Stomach (tissue), 9 donors: ENCODE data around the gene RNU7-1. TPM values are rescaled to one million over a fixed set of nuclear protein-coding genes. Genes with fewer than 3 reads are reported as not detected.

Experiments used
- DNase-seq, 2 donors: peaks; one replicate each; pipeline versions ENCODE4 v3.0.0 to v3.0.0-alpha.2; 2013 to 2019
- H3K27ac ChIP-seq, 5 donors: fragments of 200-600 bp in 4 of 5; sonication (generic) in 4 of 5; one replicate each; pipeline ENCODE4 v1.5.1; 2013 to 2019; ENCODE audit warnings: mild to moderate bottlenecking in 1 of 5, moderate library complexity in 1 of 5
- H3K27me3 ChIP-seq, 3 donors: fragments of 200-600 bp; sonication (generic); one replicate each; pipeline ENCODE4 v1.5.1; 2017 to 2019; ENCODE audit warnings: mixed run types in 1 of 3
- H3K36me3 ChIP-seq, 4 donors: fragments of 200-600 bp; sonication (generic); 1 replicate in 3 of 4; 2 replicates in 1 of 4; pipeline ENCODE4 v1.5.1; 2016 to 2019
- H3K4me1 ChIP-seq, 4 donors: fragments of 200-600 bp; sonication (generic); one replicate each; pipeline ENCODE4 v1.5.1; 2016 to 2019
- H3K4me3 ChIP-seq, 4 donors: fragments of 200-600 bp; sonication (generic) in 3 of 4; one replicate each; pipeline ENCODE4 v1.5.1; 2016 to 2019; ENCODE audit warnings: mild to moderate bottlenecking in 1 of 4
- H3K9me3 ChIP-seq, 4 donors: fragments of 200-600 bp; sonication (generic); one replicate each; pipeline ENCODE4 v1.5.1; 2016 to 2019
- EP300 ChIP-seq: sonication (generic); formaldehyde crosslinking; IDR thresholded peaks from one replicate; pipeline ENCODE4 v1.6.1; 2017; ENCODE audit warnings: antibody characterized with exemption
- POLR2A ChIP-seq, 4 donors: fragments of 450-650 bp; IDR thresholded peaks; one replicate each; pipeline ENCODE4 v1.6.1; 2016; ENCODE audit warnings: antibody characterized with exemption in 4 of 4, control low read depth in 2 of 4, mild to moderate bottlenecking in 1 of 4, moderate library complexity in 1 of 4
- POLR2AphosphoS5 ChIP-seq, 3 donors: sonication (generic); formaldehyde crosslinking; IDR thresholded peaks; one replicate each; pipeline ENCODE4 v1.6.1; 2016; ENCODE audit warnings: antibody characterized with exemption in 3 of 3
- WGBS, 5 donors: extraction: QIAGEN DNeasy Blood & Tissue Kit in 3 of 5; methylation state at CpG; one replicate each; pipeline versions ENCODE4 v1.1.5 to v1.1.7; 2013 to 2018; 5-methylcytosine and 5-hydroxymethylcytosine counted together
- intact Hi-C: fragments of 100-400 bp; cut with DNase I; formaldehyde crosslinking; loops from one replicate; pipeline ENCODE4 v1.15.1; 2023; ENCODE audit warnings: low total_unique reads
- polyA plus RNA-seq, 3 donors: library from polyadenylated mRNA; stranded (reverse); fragments of 200-250 nt; gene quantifications; one replicate each; pipeline ENCODE4 v1.2.3, GENCODE V29; 2013
- total RNA-seq, 5 donors: library from RNA; depleted of rRNA; stranded (reverse); fragments of >200 nt; gene quantifications; one replicate each; pipeline versions ENCODE4 v1.1.0 to v1.2.3, GENCODE V29; 2014 to 2016
- TF ChIP-seq, protein P1 (sequence below), 7 experiments: fragments of 450-650 bp in 4 of 7; fragments of 200-600 bp in 3 of 7; sonication (generic) in 3 of 7; IDR thresholded peaks; one replicate each; pipeline ENCODE4 v1.5.1; 2016 to 2019; ENCODE audit warnings: antibody characterized with exemption in 7 of 7, control low read depth in 2 of 7, mild to moderate bottlenecking in 1 of 7
- donor health status: healthy with polysubstance abuse.
- donor health status: Bipolar disorder and iron deficiency.
- donor health status: healthy.

The RNU7-1 gene
- total and polyA plus RNA-seq, 8 donors, result not detected

DNA sequence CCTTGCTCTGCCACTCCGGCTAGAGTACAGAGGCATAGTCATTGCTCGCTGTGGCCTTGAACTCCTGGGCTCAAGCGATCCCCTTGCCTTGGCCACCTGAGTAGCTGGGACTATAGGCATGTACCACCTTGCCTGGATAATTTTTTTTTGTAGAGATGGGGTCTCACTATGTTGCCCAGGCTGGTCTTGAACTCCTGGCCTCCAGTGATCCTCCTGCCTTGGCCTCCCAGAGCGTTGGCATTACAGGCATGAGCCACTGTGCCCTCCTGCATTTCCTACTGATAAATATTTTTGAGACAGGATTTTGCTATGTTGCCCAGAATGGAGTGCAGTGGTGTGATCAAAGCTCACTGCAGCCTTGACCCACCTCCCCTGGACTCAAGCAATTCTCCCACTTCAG lies 36.5 kb downstream of the RNU7-1 start:
- DNase-seq, result no peak
- H3K9me3 ChIP-seq, result no peaks in the 10 kb centered on the region
- peak overlapping the region in 4 of 5 donors; percentile 32 to 71 (median 66) for H3K27ac ChIP-seq
- no peak overlapping the region for H3K4me3 ChIP-seq
- TF ChIP-seq, protein P1, sequence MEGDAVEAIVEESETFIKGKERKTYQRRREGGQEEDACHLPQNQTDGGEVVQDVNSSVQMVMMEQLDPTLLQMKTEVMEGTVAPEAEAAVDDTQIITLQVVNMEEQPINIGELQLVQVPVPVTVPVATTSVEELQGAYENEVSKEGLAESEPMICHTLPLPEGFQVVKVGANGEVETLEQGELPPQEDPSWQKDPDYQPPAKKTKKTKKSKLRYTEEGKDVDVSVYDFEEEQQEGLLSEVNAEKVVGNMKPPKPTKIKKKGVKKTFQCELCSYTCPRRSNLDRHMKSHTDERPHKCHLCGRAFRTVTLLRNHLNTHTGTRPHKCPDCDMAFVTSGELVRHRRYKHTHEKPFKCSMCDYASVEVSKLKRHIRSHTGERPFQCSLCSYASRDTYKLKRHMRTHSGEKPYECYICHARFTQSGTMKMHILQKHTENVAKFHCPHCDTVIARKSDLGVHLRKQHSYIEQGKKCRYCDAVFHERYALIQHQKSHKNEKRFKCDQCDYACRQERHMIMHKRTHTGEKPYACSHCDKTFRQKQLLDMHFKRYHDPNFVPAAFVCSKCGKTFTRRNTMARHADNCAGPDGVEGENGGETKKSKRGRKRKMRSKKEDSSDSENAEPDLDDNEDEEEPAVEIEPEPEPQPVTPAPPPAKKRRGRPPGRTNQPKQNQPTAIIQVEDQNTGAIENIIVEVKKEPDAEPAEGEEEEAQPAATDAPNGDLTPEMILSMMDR (IDR thresholded peaks at IDR 0.05), result no peak
- TF ChIP-seq EP300, result no peak
- TF ChIP-seq POLR2A (IDR thresholded peaks at IDR 0.05), result no peak
- TF ChIP-seq POLR2AphosphoS5 (IDR thresholded peaks at IDR 0.05), result no peak
- H3K36me3 ChIP-seq, result peaks cover 67 to 96% (median 94%) of the 10 kb centered on the region in 4 donors
- H3K27me3 ChIP-seq, result no peaks in the 10 kb centered on the region
- peaks cover 30 to 44% (median 38%) of the 10 kb centered on the region in 4 donors for H3K4me1 ChIP-seq
- 94 to 99% (median 96%) methylated on average over 4 of the region's 4 CpGs for WGBS, 5 donors
- intact Hi-C loops, result no loop called here

DNA sequence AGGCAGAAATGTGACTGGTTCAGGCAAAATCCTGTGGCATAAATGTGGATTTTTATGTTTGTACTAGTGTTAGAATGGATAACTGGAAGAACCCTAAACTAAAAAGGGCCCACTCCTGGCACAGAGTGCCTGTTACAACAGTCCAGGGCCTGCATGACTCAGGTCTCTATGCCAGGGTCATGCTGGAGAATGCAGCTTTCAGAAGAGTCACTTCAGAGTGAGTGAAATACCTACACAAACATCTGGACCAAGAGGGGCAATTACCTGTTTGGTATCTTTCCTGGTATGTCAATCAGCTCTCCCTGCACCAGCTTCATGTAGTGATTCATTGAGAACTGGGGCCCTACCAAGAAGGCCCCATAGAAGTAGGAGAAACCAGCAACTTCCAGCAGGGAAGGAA lies 37.1 kb downstream of the RNU7-1 start:
- H3K36me3 ChIP-seq, result peaks cover 60 to 95% (median 89%) of the 10 kb centered on the region in 4 donors
- TF ChIP-seq, protein P1 (IDR thresholded peaks at IDR 0.05), result no peak
- TF ChIP-seq POLR2AphosphoS5 (IDR thresholded peaks at IDR 0.05), result no peak
- TF ChIP-seq EP300, result no peak
- no peak for TF ChIP-seq POLR2A (IDR thresholded peaks at IDR 0.05)
- peak overlapping the region; percentile 4 to 71 (median 63) for H3K27ac ChIP-seq
- H3K9me3 ChIP-seq, result no peaks in the 10 kb centered on the region
- intact Hi-C loops, result no loop called here
- no peaks in the 10 kb centered on the region for H3K27me3 ChIP-seq
- DNase-seq, result peak in 1 of 2 donors; percentile 16
- H3K4me3 ChIP-seq, result no peak overlapping the region
- H3K4me1 ChIP-seq, result peaks cover 30 to 44% (median 38%) of the 10 kb centered on the region in 4 donors

DNA sequence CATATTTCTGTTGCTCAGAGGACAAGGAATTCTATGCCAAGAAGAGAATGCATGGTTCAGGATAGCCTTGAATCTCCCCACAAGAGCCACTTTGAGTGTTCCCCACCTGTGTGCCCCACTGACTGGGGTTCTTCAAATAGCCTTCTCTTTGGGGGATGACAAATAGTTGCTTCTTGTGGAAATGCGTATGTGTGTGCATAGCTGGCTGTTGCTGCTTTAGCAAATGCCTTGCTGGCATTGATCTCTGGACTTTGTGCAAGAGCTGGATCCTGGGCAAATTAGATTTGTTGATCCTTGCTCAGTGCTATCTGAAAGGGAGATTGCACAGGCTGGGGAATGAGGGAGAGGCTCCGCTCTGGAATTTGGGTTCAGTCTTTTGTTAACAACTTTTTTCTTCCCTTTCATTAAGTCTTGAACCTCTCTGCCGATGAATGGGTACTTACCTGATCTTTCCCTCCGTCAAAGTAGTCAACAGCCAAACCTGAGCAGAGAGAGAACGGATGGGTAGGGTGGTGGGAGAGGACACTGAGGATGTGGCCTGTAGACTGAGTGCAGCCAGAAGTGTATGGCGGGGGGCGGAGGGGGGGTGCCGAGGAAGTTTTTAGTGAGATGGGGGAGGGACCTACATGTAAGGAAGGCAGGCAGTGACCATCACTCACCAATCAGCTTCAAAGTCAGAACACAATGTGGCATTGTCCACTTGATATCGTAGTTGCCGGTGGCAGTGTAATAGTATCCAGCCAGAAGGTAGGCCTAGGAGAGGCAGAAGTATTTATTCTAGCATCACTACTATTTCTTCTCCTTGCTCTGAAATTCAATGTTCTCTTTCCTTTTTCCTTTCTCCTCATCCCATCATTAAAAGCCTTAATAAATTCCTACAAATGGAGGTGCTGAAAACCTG lies 37.8 kb downstream of the RNU7-1 start:
- Histone ChIP-seq H3K27me3 (no peaks in the 10 kb centered on the region), H3K4me3 (no peak overlapping the region), H3K27ac (peak overlapping the region; percentile 4 to 71 (median 63)), H3K4me1 (peaks cover 30 to 44% (median 38%) of the 10 kb centered on the region in 4 donors), H3K9me3 (no peaks in the 10 kb centered on the region), H3K36me3 (peaks cover 54 to 95% (median 85%) of the 10 kb centered on the region in 4 donors)
- intact Hi-C loops, result no loop called here
- WGBS, 5 donors, result 34 to 70% (median 55%) methylated on average over 10 of the region's 10 CpGs
- peak; percentile 55 to 71 for DNase-seq
- TF ChIP-seq EP300, result no peak
- peak in 2 of 3 donors; percentile 36 to 57 for TF ChIP-seq POLR2AphosphoS5 (IDR thresholded peaks at IDR 0.05)
- TF ChIP-seq POLR2A (IDR thresholded peaks at IDR 0.05), result no peak

DNA sequence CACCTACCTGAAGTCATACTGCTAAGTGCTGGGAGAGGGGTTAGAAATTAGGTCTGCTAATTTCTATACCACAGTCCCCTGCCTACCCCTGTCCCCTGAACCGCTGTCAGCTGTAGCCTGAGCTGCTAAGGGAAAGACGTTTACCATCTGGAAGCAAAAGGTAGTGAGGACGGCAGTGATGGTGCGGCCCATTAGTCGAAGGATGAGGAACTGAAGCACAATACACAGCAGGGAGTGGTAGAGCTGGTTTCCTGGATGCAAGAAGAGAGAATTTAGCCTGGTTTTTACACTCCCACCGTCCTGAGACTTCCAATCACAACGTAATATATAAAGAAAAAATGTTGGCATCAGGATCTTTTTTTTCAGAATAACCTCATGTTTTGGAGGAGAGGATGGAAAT lies 38.9 kb downstream of the RNU7-1 start:
- DNase-seq, result no peak
- intact Hi-C loops, result no loop called here
- no peak overlapping the region for H3K4me3 ChIP-seq
- H3K4me1 ChIP-seq, result peaks cover 30 to 51% (median 38%) of the 10 kb centered on the region in 4 donors
- H3K27ac ChIP-seq, result peak overlapping the region in 4 of 5 donors; percentile 46 to 71 (median 66)
- WGBS, 5 donors, result 83 to 87% (median 86%) methylated on average over 7 of the region's 7 CpGs
- H3K27me3 ChIP-seq, result no peaks in the 10 kb centered on the region
- H3K36me3 ChIP-seq, result peaks cover 42 to 93% (median 76%) of the 10 kb centered on the region in 4 donors
- H3K9me3 ChIP-seq, result no peaks in the 10 kb centered on the region
- TF ChIP-seq EP300 (no peak), POLR2AphosphoS5 (IDR thresholded peaks at IDR 0.05) (no peak), POLR2A (IDR thresholded peaks at IDR 0.05) (no peak)
- TF ChIP-seq, protein P1 (IDR thresholded peaks at IDR 0.05), result no peak
